NCI-H82 treated with DMSO at 0.1 percent for 48 hours (cell line): ENCODE measurements around the gene SENP2.
"Not testable (repeated sequence)": the region's sequence is repeated elsewhere in the genome, so short reads cannot be mapped to it uniquely, and the experiment has no call there.

Experiments
- DNase-seq: peaks from one replicate; lab custom pipeline; 2025; ENCODE audit not compliant: unreplicated experiment; lab: John Stamatoyannopoulos, UW

SENP2 gene

DNA sequence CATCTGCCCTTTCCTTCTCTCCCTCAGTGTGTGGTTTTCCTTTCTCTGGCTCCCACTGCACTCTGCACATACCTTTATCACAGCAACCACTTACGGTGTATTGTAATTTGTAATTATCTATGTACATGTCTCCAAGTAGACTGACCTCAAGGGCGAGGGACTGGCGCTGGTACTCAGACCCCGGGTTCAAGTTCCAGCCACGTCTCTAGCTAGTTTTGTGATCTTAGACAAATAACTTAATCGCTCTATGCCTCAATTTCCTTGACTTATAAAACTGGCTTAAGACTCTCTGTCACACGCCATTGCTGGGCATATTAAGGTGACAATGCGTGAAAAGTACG lies 607 bp upstream of the SENP2 start:
- no peak for DNase-seq

DNA sequence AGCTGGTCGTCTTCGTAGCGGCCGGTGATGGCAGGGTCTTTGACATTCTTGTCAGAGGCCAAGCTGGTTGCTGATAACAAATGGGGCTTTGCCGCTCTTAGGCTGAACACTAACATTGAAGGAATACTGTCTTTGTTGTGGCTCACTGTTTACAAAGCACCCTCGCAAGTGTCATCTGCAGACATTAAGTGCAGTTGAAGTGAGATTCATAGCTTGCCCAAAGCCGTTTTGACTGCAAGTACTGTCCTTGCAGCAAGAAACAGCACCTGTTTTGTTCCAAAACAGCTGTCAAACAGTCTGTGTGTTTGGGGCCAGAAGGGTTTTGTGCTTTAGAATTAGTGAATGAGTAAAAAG lies 568 bp downstream of the SENP2 start:
- DNase-seq, result no peak

DNA sequence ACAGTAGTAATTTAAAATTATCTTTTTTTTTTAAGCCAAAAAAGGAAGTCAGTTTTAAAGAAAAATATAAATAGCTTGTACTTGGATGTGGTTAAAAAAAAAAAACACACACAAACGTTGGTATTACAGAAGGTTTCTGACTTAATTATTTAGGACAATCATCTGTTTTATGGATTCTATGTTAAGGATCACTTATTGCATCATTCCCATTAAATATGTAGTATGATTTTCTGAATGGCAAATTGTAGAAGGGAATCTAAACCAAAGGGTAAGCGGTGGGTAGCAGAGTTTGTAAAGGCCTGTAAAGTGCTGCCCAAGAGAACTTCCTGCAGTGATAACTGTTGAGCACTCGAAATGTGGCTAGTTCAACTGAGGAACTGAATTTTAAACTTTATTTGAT lies 8.0 kb downstream of the SENP2 start:
- DNase-seq, result no peak

DNA sequence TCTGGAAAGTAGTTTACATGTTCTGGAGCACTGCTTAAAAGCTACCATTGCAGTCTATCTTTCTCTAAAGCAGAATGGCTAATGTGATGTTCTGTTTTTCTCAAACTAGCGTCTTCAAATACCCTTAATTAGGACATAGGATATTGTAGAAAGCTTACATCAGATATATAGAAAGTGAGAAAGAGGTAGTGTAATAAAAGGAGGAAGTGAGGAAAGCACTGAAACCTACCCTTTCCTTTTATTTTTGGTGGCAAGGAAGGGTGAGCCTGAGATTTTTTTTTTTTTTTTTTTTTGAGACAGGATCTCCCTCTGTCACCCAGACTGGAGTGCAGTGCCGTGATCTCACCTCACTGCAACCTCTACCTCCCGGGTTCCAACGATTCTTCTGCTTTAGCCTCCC lies 9.4 kb downstream of the SENP2 start:
- no peak for DNase-seq

DNA sequence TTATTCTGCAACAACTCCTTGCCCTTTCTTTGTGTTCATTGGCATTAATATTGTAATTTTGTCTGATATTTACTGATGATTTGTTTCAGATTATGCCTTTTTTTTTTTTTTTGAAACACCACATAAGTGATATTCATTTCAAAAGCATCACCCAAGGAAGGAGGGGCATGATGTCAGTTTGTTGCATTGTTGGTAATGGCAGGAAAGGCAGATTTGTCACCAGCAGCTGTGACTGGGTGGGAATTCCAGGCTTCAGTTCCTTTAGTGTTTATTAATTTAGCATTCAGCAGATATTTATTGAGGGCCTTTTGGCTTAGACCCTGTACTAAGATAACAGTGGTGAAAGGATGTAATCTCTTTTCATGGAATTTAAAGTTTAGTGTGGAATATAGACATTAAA lies 19.5 kb downstream of the SENP2 start:
- DNase-seq, result no peak

DNA sequence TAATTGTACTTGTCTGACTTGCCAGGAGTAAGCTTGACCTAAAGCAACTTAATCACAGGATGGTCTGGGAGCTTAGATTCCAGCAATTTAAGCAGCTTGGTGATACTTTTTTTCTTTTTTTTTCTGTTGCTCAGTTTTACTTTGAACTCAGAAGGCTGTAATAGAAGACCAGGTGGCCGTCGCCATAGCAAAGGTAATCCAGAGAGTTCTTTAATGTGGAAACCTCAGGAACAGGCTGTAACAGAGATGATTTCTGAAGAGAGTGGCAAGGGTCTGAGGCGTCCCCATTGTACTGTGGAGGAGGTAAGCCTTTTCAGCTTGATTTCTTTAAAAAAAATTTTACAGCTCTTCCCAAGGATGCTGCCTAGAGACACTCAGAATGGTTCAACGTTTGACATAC lies 20.1 kb downstream of the SENP2 start:
- no peak for DNase-seq

DNA sequence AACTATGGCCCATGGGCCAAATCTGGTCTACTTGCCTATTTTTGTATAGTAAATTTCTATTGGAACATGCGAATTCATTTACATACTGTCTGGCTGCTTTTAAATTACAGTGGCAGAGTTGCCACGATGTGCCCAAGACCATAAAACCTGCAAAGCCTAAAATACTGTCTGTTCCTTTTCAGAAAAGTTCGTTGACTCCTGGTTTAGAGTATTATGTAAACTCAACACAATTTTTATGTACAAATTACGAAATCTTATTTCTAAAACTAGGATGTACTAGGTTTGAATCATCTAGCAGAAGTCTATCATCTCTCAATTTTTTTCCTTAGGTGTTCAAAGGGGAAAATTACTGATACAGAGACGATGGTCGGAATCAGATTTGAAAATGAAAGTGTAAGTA lies 26.9 kb downstream of the SENP2 start:
- DNase-seq, result no peak

DNA sequence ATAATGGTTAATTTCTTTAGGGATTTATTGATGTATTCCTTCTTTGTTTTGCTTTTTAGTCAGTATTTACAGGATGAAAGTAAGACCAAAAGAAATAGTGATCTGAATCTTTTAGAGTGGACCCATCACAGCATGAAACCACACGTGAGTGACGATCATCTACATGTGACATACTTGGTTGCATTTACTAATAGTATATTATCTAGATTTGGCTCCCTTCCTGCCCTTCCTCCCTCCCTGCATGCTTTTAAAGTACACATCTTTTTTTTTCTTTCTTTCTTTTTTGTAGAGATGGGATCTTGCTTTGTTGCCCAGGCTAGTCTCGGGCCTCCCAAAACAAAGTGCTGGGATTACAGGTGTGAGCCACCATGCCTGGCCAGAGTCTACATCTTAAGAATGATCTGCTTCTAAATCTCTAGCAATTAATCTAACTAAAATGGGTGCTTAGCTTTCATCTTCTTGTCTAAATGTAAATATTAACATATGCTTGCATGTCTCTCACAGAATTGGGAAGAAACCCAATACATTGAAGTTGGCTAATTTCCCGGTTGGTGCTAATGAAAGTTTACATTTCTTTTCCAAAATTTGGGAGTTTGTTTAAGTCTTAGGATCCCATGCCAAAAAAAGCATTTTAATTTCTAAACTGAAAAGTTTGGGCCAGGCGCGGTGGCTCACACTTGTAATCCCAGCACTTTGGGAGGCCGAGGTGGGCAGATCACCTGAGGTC lies 38.0 kb downstream of the SENP2 start:
- DNase-seq, result no peak

DNA sequence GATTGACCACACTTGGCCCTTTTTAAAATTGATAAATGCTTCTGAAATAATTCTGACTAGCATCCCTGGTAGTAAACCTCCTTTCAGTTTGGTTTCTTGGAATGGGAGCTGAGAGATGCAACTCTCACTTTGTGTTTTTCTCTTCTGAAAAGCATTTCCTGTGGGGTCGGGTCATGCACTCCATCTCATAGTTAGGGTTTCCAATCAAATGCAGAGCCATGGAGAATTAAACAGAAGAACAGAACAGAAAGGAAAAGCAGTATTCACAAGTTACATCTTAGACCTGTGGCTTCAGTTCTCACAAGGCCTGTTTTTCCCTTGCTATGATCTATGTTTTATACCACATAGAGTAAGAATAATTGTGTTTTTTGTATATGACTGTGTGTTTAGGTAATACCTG lies 39.7 kb downstream of the SENP2 start:
- no peak for DNase-seq

DNA sequence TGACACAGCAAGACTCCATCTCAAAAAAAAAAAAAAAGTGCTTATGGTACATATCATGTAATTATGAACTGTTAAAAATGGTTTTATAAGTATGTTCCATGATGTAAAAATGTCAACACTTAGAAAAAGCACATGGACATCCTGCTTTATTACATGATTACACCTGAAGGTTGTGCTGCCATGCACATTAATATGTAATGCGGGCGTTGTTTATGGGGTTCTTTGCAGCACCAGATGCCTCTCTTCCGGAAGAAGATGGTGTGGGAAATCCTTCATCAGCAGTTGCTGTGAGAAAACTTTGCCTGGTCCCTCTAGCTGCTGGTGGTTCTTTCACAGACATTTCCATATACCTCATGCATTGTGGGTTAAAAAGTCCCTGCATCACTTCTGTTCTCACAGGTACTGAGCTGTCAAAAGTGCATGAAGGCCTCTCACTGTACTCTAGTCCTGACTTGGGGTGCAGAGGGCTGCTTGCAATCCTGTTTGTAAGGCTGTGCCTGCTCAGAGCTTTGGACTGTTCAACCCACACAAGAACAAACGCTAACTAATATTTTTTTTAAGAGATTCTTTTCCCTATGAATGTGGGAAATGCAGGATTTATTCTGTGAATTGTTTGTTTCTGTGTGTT lies 43.6 kb downstream of the SENP2 start:
- DNase-seq, result no peak

DNA sequence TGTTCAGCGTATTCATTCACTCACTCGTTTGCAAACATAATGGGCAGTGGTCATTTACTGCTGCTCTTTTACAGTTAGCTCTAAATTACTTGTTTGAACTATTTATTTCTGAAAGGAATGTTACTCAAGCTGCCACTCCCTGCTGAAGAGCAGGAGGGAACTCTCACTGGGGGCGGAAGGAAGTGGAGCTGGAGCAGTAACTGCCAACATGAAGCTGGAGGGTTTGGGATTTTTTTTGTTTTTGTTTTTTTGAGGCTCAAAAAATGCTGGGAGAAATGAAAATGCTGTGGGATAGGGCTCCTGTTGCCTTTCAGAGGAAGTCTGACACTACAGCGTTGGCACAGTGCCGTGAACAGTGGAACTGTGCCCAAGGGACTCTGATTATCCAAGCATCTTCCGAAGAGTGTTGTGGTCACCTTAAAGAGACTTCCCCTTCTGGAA lies 44.1 kb downstream of the SENP2 start:
- DNase-seq, result no peak

DNA sequence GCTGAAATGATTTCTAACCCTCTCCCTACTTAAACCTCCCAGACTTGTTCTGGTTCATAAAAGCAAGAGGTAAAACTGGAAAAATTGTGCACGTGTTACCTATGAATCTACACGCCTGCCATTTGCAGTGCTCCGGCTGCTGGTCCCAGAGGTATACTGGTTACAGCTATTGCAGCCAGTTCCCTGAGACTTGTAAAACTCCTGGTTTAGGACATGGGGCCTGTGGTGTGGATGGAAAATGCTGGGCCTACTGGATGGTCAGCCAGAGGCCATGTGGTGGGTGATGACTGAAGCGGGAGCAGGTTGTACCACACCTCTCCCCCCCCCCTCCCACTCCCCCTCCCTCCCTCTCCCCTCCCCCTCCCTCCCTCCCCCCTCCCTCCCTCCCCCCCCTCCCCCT lies 45.0 kb downstream of the SENP2 start:
- no peak for DNase-seq

DNA sequence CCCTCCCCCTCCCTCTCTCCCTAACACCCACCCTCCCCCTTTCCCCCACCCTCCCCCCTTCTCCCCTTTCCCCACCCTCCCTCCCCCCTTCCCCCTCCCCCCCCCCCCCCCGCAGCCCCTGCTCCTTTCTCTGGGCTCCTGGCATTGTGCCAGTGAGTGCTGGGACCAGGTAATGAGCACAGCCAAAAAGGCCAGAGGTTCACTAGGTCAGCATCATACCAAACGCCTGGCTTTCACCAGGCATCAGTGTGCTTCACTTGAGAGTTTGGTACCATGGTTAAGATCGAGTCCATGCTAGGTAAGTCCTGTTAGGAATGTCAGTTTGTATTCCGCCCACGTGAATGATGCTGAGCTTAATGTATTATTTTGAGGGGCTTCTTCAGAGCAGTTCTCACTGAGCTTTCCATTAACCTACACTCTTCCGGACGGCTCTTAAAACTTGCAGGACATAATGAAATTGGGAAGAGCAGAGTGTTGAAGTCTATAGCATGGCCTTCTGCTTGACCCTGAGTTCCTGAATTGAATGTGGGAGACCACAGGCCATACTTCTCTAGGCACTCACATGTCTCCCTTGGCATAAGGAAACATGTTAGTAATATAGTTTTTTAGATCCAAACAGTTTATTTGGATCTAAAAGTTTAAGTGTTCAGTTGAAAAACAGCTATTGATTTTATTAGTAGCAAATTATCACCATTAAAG lies 45.6 kb downstream of the SENP2 start:
- DNase-seq, result no peak

DNA sequence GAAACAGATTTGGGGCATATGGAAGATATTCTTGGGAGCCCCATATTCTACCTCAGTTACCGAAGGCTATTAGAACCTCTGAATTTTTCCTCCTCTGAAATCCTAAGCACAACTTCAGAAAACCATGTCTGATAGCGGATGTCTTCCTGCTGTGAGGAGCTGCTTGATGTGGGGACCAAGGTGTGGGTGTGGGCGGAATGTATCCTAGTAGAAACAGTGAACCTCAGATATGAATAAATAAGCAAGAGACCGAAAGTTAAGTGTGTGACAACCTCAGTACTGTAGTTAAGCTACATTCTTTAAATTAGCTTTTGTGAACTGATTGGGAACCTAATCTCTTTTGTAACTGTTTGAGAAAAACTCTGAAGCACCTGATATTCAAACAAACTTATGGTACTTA lies 46.9 kb downstream of the SENP2 start:
- no peak for DNase-seq

DNA sequence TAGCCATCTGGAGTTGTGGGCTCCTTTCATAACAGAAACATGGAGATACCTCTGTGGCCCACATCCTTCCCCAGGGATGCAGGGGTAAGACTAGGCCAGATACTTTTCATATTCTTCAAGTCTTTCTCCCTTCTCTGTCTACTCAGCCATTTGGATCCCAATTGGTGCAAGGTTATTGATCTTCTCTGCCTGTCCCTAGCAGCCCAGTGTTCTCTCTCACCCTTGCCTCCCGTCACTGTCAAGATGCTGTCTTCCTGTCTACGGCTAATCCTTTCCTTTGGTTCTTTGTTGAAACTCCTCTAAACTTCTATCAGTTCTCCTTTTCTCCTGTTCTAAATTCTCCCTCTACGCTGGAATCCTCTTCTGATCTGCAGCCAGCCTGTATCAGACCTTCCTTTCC lies 51.3 kb downstream of the SENP2 start:
- DNase-seq, result no peak

DNA sequence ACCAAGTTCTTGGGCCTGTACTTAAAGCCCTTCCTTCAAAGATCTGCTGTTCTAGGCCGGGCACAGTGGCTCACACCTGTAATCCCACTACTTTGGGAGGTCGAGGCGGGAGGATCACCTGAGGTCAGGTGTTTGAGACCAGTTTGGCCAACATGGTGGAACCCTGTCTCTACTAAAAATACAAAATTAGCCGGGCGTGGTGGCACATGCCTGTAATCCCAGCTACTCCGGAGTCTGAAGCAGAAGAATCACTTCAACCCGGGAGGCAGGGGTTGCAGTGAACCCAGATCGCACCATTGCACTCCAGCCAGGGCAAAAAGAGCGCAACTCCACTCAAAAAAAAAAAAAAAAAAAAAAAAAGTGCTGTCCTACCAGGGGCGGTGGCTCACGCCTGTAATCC lies 52.6 kb downstream of the SENP2 start:
- DNase-seq, result not testable (repeated sequence)

DNA sequence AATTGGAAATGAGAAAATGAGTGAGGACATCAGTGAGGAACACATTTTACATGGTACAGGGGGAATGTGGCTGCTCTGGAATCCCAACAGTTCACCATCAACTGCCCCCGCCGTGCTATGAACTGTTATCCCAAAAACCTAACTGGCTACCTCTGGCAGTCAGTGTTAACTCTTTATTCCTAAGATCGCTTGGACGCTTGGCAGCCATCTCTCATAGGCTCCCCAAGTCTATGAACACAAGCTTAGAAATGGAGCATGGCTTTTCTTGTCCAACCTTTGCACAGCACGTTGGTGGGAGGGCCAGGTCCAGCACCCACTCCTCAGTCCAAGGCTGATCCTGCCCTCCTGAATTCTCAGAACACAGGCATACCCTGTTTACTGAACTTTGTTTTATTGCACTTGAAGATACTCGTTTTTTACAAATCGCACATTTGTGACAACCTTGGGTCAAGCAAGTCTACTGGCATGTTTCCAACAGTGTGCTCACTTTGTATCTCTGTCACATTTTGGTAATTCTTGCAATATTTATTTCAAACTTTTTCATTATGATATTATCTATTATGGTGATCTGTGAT lies 53.6 kb downstream of the SENP2 start:
- DNase-seq, result no peak

DNA sequence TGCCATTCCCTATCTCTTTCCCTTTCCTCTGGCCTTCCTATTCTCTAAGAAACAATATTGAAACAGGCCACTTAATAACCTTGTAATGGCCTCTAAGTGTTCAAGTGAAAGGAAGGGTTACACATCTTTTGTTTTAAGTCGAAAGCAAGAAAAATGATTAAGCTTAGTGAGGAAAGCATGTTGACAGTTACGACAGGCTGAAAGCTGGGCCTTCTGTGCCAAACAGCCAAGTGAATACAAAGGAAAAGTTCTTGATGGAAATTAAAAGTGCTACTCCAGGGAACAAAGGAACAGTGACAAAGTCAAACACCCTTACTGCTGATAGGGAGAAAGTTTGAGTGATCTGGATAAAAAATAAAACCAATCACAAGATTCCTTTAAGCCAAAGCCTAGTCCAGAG lies 54.2 kb downstream of the SENP2 start:
- no peak for DNase-seq

DNA sequence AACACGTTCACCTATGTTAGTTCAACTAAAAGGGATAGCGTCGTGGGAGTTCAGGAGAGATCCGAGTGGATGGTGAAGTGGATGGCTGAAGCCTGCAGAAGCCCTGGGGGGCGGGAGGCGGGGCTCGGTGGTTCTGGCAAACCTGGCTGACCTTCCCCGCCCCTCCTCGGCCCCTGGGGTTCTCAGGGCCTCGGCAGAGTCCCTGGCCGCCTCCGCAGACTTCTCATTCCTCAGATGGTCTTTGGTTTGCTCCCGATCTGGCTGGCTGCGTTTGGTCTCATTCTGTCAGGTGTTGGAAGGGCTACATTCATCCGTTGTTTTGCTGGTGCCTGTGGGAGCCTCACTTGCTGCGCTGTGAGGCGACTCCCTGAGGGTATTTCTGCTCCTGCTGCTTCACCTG lies 59.1 kb downstream of the SENP2 start:
- not testable (repeated sequence) for DNase-seq

DNA sequence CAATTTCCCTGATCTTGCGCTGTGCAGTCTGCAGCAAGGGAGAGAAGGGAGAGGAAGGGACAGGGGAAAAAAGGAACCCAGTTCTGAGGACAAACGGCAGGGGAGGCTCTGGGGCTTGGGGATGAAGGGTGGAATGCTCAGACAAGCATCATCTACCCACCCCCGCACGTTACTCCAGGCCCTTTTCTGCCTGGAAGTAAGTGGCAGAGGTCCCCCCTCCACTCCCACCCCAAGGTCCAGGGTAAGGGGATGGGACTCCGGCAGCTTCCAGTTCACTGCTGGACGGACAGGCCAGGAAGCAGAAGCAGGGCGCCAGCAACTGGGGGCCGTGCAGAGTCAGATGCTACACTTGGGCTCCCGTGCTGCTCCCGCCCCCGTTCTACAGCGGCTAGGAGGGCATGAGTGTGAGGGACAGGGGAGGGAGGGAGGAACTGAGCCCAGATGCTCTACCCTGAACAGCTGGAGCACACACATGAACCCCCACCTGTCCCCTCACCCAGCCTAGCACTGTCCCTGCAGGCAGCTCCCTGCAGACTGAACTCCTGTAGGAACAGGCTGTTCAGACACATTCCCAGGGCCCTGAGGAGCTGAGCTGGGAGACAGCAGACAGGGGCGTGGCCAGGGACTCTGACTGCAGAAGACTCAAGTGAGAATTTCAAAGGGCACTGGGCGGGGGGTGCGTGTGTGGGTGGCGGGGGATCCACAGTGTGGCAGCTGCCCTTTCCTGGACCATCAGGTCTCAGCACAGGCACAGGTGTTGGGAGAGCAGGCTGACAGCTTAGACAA lies 59.7 kb downstream of the SENP2 start:
- DNase-seq, result no peak

DNA sequence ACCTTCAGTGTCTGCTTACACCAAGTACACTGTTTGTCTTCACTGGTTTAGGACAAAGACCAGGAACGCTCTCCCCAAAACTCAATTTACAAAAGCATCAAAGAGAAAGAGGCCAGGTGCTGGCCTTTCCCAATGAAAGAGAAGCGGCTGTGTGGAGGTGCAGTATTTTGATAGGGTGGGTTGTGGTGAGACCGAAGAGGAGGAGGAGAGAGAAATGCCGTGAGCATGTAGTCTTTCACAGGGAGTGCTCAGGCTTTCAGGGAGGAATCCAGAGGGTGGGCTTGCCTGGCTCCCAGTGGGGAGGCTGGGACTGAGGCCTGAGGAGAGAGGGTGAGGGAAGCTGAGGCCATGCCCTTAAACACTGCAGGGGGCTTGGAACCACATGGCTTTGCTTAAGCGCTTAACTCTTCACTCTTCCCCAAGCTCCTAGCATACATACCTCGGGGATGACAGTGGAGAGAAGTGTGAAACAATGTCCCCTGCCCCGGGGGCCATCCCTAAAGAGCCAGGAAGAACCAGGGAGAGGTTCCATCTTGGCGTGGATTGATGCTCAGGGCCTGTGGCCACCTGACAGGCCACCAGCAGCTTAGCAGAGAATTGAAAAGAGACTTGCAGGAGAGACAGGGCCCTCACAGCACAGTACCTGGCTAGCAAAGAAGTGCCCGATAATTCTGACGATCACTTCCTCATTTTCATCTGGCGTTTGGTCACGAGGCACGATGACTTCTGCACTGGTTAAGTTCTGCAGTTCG lies 60.5 kb downstream of the SENP2 start:
- no peak for DNase-seq
